T-helper 2 cell (primary cell): Measurements from ENCODE around the gene ANK3.

Source experiments
- DNase-seq, 5 experiments: peaks; one replicate each; pipeline versions ENCODE4 v3.0.0 to v3.0.0-alpha.2; 2012 to 2022

The ANK3 gene

DNA sequence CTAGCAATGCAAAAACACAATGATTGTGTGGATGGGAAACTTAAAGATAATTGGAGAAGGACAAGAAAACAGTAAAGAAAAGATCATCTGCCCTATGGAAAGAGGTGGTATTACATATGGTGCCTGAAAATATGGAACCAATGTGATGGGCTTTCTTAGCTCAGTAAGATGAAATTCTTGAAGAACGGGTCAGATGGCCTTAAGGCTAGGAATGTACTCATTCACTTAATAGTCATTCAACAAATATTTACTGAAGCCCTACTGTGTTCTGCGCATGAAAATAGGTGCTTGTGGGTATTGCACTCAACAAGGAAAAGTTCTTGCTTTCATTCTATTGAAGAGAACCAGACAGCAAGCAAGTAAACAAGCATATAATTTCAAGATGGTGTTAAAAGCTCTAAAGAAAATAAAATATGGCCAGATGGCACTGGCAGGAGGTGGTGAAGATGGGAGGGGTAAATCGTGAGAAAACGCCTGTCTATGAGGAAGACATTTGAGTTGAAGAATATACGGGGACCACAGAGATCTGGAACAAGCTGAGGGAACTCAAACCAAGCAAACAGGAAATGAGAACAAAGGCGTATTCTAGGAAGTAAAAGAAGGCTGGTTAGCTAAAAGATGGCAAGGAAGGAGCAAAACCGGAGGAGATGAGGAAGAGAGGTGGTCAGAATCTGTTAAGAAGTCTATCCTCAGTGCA lies 179.7 kb downstream of the ANK3 start:
- DNase-seq = no peak

DNA sequence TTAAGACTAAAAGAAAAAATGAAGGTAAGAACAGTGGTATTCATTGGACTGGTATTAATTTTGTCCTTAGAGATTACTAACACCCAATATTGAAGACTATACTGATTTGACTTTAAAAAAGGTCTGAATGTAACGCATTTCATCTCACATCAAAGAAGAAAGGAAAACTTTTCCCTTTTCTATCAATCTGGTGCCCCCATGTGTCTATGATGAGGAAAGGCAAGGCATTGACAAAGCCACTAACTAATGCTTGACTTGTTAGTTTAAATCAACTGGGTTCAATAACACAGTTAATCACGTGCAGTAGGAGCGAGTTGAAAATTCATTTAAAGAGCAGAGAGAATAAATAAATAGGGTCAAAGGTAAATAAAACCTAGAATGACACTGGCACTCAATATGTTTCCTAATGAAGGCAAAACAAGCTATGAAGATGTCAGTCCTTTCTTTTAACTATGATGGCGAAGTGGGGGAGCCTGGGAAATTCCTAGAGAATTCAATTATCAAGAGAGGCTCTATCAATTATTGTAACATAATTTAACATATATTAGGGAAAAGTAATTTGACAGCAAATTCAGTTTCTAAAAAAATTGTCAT lies 180.9 kb downstream of the ANK3 start:
- peak in 1 of 5 experiments; percentile 13 for DNase-seq

DNA sequence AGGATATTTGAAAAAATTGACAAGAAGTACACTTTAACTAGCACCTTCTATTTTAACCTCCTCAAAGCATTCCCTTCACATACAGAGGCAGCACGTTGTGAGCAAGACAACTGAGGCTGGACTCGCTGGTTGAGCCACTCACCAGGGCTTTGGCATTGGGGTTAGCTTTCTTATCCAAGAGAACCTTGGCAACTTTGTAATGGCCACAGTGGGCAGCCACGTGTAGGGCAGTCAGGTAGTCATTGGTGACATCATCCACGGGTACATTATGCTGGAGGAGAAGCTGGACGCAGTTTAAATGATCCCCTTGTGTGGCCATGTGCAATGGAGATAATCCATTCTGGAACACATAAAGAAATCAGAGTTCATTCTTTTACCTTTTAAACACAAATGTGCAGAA lies 181.8 kb downstream of the ANK3 start:
- no peak for DNase-seq

DNA sequence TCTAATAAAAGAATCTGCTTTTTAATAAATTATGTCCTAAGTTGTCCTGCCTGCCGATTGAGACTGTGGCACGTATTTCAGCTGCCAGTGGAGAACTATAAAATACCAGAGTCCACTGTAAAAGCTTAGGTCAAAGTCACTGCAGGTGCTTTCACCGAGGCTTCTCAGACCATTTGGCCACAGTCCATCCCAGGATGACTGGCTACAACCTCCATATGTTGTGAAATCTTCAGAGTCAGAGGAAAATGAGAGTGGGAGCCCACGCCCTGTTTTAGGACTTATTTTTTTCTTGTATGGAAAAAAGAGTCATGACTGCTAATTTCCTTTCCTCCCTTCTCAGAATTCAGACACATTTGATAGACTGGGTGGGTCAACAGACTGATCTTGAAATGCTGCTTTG lies 182.9 kb downstream of the ANK3 start:
- no peak for DNase-seq

DNA sequence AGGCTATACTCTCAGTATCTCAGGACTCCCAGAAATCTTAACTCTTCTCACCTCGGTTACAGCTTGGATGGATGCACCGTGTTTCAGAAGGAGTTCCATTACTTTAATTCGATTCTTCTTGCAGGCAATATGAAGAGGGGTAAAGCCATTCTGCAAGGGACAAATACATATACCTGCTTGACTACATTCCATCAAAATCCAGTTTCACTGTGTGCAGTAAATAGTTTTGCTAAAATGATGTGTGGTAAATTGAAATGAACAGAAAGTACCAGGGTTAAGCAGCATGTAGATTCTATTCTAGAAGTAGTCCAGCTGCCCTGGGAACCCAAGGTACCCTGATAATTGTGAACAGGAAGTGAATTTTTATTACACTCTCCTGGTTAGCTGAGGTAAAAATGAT lies 183.9 kb downstream of the ANK3 start:
- no peak for DNase-seq

DNA sequence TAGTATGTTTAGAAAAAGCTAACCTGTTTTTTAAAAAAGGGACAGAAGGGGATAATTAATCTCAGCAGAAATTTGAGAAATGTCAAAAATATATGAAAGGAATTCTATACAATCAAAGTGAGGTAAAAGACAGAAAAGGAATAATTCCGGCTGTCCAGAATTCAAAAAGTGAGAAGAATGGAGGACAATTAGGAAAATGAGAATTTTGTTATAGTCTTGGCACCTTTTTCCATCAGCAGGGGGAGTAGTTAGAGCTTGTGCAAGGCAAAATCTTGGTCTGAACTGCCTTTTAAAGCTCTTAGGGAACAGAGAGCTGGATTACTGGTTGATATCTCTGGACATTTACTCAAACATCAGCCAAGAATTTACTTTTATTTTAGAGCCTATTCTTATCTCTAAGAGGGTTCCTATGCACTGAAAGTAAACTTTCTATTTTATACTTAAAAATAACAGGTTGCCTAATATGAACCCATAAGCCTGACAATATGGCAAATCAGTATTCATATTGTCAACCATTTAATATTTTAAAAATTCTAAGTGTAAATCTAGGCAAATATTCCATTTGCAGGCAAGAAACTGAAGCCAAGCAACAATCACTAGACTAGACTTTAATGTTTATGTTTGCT lies 185.6 kb downstream of the ANK3 start:
- DNase-seq = peak in 1 of 5 experiments; percentile 5

DNA sequence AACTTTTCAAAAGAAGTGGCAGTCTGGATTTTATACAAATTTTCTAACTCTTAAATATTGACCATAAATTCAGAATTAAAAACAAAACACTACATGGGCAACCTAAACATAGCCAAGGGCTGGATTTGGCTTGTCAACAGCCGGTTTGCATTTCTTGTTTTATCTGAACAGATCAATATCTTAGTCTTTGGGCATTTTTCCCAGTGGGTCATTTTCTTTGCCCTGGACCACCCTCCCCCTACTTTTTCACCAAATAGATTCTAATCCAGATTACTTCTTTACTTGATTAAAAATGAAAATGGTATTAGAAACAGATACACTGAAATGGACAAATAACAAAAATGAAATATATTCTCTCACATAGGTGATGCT lies 189.0 kb downstream of the ANK3 start:
- DNase-seq = no peak

DNA sequence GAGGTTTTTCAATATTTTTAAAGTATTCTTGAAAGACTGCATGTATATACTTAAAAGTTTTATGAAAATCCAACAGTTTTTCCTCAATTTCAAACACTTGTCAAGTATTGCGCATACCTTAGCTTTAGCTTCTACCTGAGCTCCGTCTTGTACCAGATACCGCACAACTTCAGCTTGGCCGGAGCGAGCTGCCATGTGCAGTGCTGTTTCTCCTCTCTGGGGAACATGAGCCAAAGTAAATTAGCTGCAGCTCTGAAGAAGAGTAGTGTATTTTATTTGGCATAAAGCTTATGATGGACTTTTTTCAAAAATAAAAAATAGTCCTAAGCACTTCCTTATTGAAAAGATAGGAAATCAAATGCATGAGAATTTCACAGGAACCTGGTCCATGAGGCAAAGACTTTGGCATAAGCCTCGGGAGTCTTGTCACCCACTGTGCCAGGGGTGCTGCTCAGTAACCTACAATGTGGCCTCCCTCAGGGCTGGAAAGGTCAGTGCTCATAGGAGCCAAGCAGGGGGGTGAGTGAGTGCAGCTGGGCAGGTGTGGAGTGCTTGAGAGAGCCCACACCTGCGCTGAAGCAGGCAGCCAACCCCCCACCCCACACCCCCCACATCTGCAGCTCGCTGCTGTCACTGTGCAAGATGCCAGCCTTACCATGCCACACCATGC lies 189.5 kb downstream of the ANK3 start:
- DNase-seq = no peak

DNA sequence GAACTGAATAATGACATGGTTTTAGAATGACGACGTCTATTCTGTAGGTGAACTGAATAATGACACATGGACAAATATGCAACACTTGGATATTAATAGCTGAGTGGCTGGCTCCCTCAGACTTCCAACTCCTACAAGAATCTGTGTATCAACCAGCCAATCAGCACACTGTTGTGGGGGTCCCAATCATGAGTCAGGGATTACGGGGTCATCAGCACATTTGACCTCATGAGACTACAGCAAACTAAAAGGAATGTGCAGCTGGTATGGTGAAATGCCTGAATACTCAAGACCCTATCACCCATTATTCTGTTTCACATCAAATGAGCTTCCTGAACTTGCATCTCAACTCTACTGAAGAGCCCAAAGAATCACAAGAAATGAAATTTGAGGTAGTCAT lies 192.5 kb downstream of the ANK3 start:
- DNase-seq = no peak

DNA sequence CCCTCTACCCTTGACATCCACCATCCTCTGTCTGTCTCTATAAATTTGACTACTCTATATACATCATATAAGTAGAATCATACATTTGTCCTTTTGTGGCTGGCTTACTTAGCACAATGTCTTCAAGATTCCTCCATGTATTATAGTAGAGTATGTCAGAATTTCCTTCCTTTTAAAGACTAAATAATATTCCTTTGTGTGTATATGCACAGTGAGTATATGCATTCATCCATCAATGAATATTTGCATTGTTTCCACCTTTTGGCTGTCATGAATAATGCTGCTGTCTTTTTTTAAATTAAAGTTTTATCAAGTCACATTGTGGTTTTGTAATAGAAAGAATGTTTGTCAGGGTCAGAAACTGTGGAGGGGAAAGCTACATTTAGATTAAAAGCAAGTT lies 195.3 kb downstream of the ANK3 start:
- no peak for DNase-seq

DNA sequence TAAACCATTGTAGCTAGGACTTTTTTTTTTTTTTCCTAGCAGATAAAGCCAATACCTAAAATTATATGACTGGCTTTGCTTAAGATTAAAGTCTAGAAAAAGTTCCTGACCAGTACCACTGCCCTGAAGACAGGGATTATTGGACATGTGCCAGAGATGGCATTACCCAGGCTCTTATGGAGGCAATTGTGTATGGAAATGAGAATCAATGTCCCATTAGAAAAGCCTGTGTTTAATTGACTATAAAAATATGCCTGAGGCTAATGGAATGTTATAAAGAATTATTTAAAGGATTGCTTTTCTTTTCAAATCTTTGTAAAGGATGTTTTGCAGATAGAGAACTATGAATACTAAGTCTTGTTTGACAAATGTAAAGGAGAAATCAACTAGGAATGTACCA lies 196.7 kb downstream of the ANK3 start:
- DNase-seq = no peak

DNA sequence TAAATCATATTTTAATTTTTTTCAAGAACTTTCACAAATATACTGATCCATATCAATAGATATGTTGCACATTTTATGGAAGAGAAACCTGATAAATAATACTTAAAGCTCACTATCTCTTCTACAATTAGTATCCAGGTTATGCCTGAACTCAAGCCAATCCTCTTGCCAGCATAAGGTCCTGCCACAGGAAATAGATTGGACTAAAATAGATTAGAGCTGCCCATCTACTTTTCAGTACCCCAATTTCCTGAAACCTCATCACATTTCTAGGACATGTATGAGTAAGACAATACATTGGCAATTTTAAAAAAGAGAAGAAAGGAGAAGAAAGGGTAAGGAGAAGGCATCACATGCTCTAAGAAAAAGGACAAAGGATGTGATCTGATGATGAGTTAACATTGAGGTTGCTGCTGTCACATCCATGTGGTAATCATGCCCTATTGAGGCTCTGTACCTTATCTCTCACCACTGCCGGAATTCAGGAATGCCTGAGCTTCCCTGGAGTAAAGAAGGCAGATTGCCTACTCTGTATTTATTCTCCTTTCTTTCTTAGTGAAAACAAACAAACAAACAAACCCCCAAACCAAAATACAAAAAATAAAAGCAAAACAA lies 199.7 kb downstream of the ANK3 start:
- DNase-seq = no peak

DNA sequence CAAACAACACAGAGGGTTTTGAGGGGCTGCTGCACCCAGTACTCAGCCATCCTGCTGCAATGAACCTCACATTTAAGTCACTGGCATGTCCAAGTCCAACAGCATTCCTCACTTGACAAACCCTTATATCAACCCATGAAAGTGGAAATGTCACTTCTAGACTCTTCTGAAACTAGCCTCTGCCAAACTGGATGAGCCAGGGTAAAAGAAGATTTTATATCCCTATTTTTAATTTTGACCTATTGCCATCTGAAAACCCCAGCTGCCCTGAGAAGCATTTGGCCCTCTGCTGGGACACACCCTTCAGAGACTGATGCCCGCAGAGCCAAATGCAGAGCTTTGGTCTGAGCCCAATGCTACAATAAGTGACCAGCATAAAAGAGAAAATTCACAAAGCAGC lies 201.1 kb downstream of the ANK3 start:
- DNase-seq = no peak

DNA sequence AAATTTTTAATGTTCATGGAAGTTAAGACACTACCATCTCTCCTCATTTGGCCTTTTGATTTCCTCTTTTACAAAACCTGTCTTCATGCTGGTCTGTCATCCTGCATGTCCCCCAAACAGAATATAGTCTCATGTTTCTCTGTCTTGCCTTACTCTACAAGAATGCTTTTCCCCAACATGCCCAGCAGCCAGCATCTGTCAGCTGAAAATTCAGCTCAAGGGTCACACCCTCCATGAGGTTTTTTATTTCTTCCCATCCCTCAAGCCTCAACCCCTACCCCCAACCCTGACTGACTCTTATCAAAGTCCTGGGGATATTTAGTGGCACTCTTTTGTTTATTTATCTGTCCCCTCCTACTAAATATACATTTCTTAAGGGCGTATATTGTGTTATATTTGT lies 202.0 kb downstream of the ANK3 start:
- DNase-seq = no peak

DNA sequence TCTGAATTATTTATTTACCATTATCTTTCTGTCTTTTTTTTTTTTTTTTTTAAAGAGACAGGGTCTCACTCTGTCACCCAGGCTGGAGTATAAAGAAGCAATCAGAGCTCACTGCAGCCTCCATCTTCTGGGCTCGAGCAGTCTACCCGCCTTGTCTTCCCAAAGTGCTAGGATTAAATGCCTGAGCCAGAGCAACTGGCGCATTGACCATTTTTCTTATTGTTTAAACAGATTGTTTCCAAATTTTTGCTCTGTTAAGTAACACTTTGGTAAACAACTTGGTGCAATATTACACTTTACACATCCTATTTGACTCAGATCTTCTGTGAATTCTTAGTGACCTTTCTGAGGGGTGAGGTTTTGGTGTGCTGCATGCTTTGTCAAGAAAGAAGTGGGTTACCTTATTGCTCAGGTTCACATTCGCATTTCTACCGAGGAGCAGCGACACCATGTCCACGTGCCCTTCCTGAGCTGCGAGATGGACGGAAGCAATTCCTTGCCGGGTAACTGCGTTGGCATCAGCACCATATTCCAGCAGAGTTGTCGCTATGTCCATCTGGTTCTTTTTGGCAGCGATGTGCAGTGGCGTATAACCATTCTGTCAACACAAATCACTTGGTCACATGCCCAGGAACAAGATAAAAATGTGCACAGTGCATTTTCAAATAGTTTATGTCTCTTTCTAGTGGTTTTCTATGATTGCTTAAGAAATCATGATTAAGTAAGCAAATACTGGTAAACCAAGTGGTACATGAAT lies 203.2 kb downstream of the ANK3 start:
- DNase-seq = no peak

DNA sequence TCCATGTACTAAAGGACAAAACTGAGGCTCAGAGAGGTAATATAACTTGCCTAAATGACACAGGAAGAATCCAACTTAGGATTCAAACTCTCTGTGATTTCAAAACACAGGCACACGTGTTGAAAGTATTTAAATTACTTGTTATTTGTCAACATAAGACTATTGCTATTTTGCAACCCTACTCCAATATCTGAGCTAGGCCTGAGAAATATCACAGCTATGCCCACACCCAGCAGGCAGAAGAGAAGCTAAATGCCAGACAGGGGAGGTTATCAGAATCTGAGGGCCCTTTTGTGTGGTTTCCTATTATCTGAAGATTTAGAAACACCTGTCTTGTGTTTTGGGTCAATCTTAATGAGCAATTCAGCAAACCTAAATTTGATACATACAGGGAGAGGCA lies 204.3 kb downstream of the ANK3 start:
- no peak for DNase-seq

DNA sequence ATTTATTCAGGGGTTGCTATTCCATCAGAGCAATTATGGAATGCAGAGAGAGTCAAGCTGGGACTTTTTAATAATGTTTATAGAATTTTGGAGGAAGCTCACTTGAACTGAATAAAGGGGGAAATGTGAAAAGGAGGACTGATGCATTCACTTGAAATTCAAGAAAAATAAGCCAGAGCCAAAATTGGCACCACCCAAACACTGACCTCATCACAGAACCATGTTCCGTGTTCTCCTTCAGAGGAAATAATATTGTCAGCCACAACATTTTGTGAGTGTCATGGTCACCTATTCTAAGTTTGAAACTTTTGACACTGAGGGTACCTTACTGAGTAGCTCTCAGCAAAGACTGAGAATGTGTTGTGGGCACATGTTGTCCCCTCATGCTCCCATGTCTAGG lies 207.0 kb downstream of the ANK3 start:
- no peak for DNase-seq

DNA sequence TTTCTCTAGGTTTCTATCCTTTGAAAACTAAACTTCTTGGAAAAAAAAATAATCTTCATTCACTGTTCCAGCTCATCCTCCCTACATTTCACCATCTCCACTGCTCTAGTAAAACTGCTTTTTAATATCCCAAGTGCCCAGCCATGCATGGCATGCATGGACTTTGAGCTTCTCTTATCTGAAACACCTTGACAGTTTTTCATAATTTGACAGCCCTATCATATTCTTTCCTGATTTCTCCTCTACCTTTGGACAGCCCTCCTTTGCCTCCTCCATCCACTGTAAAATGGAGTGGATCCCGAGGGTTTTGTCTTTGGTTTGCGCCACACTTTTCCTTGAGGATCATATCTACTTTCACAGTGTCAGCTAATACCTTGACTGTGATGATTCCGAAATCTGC lies 212.8 kb downstream of the ANK3 start:
- no peak for DNase-seq

DNA sequence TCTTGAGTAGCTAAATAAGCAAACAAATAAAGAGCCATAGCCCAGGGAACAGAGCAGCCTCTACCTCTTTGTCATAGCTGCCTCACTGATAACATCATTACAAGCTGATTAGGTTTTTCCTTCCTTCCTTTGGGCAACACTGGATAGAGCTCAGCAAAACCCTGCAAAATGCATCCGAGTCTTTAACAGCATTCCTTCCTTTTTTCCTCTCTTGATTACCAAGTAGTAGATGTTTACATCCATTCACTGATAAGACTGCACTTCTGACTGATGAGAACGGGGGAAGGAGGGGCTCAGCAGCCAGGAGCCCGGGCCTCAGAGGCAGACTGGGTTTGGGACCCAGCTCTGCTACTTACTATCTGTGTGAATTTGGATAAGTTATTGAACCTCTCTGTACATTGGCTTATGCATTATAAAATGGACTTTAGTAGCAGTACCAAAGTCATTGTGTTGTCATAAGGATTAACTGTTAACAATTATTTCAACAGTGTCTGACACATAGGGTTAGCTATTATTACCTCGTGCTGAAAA lies 214.2 kb downstream of the ANK3 start:
- DNase-seq = no peak

DNA sequence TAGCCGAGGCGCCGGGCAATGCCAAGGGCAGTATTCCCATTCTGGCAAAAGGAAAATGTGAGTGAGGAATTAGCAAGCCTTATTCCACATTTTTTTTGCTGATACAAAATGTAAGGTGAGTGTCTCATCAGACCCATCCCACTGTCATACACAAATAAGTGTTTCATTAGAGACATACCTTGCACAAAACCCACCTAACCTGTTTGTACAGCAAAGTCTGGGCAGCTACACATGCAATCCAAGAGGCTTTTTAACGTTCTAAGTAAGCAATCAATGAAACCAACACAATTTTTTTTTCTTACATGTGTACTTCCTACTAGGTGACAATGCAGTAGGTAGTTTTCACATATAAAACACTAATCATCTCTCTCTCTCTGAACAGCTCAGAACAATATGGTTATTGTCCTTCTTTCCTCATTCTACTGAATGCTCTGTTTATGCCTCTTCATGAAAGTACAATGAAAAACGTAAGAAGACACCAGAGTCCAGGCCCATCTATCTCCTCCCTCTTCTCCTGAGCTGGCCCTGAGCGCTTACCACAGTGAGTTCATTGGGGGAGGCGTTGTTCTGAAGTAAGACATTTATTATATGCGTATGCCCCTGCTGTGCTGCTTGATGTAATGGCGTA lies 217.2 kb downstream of the ANK3 start:
- no peak for DNase-seq

DNA sequence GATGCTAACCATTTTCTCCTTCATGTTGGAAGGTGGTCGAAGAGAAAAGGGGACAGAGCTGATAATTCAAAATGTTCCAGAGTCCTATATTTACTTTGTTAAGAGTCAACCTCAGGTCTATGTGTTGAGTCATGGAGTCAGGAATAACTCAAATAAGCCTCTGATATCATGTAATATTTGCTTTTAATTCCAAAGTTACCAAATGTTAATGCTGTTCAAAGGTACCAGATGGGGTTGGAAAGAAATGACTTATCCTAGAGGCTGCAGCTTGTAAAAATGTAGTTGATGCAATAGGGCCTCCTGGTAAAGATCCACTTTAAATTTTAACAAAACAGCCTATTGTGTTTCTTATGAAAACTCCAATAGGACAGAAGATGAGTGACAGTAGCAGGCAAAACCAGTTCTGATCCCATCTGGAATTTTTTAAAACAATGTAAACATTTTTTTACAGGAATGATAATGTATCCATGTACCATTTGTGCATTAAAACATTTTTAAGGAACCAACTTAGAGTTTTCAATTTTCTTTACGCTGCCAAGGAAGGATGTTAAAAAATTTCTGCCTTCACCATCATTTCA lies 218.2 kb downstream of the ANK3 start:
- no peak for DNase-seq

DNA sequence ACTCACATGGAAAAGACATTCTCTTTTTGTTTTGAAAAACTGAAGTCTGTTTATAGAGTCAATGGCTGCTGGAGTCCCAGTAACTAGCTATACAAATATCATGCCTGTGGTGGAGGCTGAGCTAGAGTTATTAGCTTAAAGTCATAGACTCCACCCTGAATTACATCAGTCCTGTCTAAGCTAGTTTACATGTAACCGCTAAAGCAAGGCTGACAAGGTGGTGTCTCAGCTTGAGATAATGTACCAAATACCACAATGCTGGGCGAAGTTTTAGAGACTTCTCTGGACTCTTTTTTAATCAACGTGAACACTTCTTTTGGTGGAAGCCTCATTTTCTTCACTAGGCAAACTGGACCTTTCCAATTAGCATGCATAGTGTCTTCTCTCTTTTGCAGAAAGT lies 219.4 kb downstream of the ANK3 start:
- DNase-seq = no peak
